Activated T-helper 2 cell treated with anti-CD3 and anti-CD28 coated beads, Interferon-gamma antibody, Interleukin-2, Interleukin-4, amounts not matched to agents 10 μg/mL and 5 μg/mL and 100 μg/mL, durations not matched to agents 14 hours and 24 hours and 36 hours (primary cell): ENCODE data around the gene PDE7B. TPM values are rescaled to one million over a fixed set of nuclear protein-coding genes. Genes with fewer than 3 reads are reported as not detected.

ENCODE experiments used
- DNase-seq: peaks from one replicate; pipeline ENCODE4 v3.0.0; 2021; ENCODE audit warnings: low spot score
- H3K27ac Mint-ChIP-seq: one replicate; pipeline ENCODE4 v1.8.0; 2021; ENCODE audit warnings: mixed read lengths
- H3K27me3 Mint-ChIP-seq: one replicate; pipeline ENCODE4 v1.8.0; 2021; ENCODE audit warnings: low read depth, mixed read lengths
- H3K36me3 Mint-ChIP-seq: one replicate; pipeline ENCODE4 v1.8.0; 2021; ENCODE audit warnings: low read depth, mixed read lengths
- H3K4me1 Mint-ChIP-seq: one replicate; pipeline ENCODE4 v1.8.0; 2021; ENCODE audit warnings: low read depth, mixed read lengths
- H3K4me3 Mint-ChIP-seq: one replicate; pipeline ENCODE4 v1.8.0; 2021; ENCODE audit warnings: low read depth, mild to moderate bottlenecking, moderate library complexity, mixed read lengths
- H3K9me3 Mint-ChIP-seq: one replicate; pipeline ENCODE4 v1.8.0; 2021; ENCODE audit warnings: mixed read lengths
- intact Hi-C: fragments of 100-400 bp; cut with micrococcal nuclease; formaldehyde crosslinking; loops from one replicate; pipeline ENCODE4 v1.15.1; 2023
- total RNA-seq: library from RNA; stranded (reverse); gene quantifications from 2 replicates; pipeline ENCODE4 v1.2.3, GENCODE V29; 2022

PDE7B gene
- total RNA-seq, 1 donor from 2014 or later, result 28.8 TPM

DNA sequence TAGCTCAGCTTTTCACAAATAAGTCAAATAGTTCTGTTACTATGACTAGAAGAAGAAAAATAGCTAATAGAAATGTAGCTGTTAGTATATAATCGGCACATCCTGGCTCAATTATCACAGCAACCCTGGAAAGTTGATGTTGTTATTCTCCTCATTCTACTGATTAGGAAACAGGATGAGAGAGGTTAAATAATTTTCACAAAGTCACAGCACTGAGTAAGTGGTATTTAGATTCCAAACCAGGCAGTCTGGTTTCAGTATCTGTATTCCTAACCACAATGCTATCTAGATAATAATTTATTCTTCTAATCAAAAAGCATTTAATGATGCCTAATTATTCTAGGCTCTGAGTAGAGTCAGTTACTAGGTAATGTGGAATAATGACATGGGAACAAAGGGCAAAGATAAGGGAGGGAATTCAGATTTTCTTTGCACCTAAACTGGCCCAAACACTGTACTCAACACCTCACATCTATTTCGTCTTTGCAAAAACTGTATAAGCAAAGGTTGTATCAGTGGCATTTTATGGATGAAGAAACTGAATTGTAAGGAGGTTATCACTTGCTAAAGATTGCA is 51.3 kb downstream of the PDE7B start:
- intact Hi-C loops, result loop anchor here (2.0 kb wide), 2 partner anchors 22 to 48 kb away; no protein-coding TSS in a partner anchor
- DNase-seq, result no peak
- peaks cover 39% of the 10 kb centered on the region for H3K36me3 Mint-ChIP-seq
- H3K4me3 Mint-ChIP-seq, result no peak overlapping the region
- no peaks in the 10 kb centered on the region for H3K27me3 Mint-ChIP-seq
- H3K27ac Mint-ChIP-seq, result peak overlapping the region; percentile 22
- peaks cover 42% of the 10 kb centered on the region for H3K4me1 Mint-ChIP-seq
- peaks cover 4% of the 10 kb centered on the region for H3K9me3 Mint-ChIP-seq

DNA sequence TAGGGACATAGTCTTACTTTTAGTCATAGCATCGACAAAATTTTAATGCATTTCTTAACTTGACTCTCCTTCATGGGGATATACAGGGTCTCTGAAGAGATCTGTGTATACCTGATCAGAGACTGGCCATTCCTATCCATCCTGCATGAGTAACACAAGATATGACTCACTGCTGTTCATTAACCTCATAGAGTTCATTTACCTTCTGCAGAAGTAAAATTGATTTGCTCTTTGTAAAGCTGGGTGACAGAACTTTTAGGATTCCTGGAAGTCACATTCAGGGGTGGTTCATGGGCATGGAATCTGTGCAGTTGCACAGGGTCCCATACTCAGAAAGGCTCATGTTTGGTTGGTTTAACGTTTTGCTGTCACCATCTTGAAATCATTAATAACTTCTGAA is 53.2 kb downstream of the PDE7B start:
- no peak for DNase-seq
- Mint-ChIP-seq H3K27ac (no peak overlapping the region), H3K27me3 (no peaks in the 10 kb centered on the region), H3K4me1 (peaks cover 47% of the 10 kb centered on the region), H3K9me3 (no peaks in the 10 kb centered on the region), H3K36me3 (peaks cover 41% of the 10 kb centered on the region), H3K4me3 (no peak overlapping the region)
- intact Hi-C loops, result loop anchor here (5.0 kb wide), 1 partner anchor 212 kb away; no protein-coding TSS in a partner anchor

DNA sequence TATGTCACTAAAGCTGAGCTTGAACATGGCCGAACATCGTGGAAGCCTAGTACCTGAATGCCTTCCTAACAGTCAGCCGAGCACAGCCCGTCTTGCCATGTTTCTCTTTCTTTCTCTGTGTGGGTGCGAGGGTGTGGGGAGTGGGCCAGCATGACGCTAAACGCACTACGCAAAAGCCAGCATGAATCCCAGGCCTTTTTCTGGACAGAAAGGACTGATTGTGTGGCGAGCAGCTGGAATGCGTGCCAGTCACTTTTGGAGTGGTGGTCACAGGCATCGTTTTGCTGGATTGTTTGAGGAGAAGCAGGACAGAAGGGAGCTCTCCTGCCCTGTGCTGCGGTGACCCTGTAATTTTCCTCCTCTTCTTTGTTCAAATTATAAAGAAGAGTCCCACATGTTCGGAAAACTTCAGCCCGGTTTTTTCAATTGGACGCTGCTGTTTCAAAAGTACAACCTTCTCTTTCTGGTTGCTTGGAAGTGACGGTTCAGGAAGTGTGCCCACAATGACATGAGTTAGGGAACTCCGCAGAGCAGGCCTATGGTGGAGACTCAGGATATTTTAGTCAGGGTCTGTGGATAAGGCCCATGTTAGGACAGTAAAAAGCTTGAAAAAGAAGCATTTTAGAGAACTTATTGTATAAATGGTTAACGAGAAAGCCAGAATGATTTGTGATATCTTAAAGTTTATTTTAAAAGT is 54.3 kb downstream of the PDE7B start:
- H3K27me3 Mint-ChIP-seq, result no peaks in the 10 kb centered on the region
- intact Hi-C loops, result loop anchor here (5.0 kb wide), 1 partner anchor 213 kb away; no protein-coding TSS in a partner anchor
- H3K4me1 Mint-ChIP-seq, result peaks cover 55% of the 10 kb centered on the region
- no peak overlapping the region for H3K27ac Mint-ChIP-seq
- peaks cover 48% of the 10 kb centered on the region for H3K36me3 Mint-ChIP-seq
- no peaks in the 10 kb centered on the region for H3K9me3 Mint-ChIP-seq
- H3K4me3 Mint-ChIP-seq, result no peak overlapping the region
- no peak for DNase-seq

DNA sequence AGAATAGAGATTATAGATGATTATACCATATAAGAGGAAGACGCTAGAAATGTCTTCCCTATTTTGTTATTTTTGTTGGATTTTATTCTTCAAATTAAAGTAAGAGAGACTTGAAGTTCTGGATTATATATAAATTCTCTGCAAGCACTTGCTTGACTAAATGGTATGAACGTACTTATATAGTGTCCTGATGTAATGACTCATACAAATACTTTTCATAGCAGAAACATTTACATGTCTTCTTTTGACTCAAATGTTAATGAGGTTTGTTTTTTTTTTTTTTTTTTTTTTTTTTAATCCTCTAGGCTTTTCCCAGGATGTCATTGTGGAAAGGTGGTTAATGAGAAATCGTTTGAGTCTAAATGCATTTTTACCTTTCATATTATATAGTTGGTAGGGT is 55.0 kb downstream of the PDE7B start:
- H3K27ac Mint-ChIP-seq, result no peak overlapping the region
- no peaks in the 10 kb centered on the region for H3K9me3 Mint-ChIP-seq
- H3K36me3 Mint-ChIP-seq, result peaks cover 52% of the 10 kb centered on the region
- no peak for DNase-seq
- intact Hi-C loops, result loop anchor here (5.0 kb wide), 1 partner anchor 214 kb away; no protein-coding TSS in a partner anchor
- no peaks in the 10 kb centered on the region for H3K27me3 Mint-ChIP-seq
- no peak overlapping the region for H3K4me3 Mint-ChIP-seq
- peaks cover 55% of the 10 kb centered on the region for H3K4me1 Mint-ChIP-seq

DNA sequence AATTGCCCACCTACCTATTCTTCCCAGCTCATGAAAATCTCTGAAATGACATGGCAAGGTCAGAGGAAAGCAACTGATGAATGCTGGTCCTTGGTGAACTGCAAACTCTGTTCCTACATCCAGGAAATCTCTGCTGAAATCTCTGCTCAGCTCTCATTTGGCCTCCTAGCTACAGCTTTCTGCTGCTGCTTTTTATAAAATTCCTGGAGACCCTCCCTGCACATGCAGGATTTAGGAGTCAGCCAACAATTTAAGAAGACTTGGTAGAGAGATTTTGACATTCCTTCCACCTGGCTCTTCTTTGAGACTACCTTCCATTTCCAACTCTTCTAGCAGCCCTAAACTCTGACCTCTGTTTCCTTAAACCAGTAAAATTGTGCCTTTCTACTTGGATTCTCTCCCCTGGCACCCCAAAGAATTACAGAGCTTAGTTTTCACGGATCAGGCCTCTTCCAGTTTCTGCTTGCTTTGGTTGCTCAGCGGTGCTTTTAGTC is 55.5 kb downstream of the PDE7B start:
- intact Hi-C loops, result loop anchor here (5.0 kb wide), 1 partner anchor 215 kb away; no protein-coding TSS in a partner anchor
- Mint-ChIP-seq H3K9me3 (no peaks in the 10 kb centered on the region), H3K27me3 (no peaks in the 10 kb centered on the region), H3K4me3 (no peak overlapping the region), H3K4me1 (peaks cover 51% of the 10 kb centered on the region), H3K27ac (no peak overlapping the region), H3K36me3 (peaks cover 48% of the 10 kb centered on the region)
- no peak for DNase-seq

DNA sequence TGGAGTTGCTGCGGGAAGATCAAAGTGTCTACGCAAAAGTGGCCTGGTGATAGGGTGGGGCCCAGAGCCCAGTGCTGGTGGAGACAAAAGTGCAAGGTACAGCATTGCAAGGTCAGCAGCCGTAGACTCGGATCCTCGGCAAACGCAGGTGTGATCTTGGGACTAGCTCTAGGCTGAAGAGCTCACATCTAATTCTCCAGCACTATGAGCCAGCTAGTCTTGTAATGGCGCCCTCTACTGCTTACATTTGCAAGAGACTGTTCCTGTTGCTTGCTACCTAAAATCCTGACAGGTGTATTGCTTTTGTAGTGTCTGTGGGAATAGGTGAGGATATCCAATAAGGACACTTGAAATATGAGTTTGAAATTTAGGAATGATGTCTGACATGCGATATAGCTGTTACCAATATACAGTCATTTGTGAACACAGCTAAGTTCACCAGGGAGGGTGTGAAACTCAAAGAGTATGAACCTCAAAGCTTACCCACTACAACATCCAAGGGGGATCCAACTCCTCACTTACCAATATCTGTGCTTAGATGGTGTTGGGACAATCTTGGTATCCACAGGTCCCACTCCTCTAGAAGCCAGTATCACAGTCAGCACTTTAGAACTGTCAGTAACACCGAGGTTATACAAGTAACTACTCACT is 58.4 kb downstream of the PDE7B start:
- peaks cover 47% of the 10 kb centered on the region for H3K4me1 Mint-ChIP-seq
- H3K36me3 Mint-ChIP-seq, result peaks cover 55% of the 10 kb centered on the region
- no peak overlapping the region for H3K4me3 Mint-ChIP-seq
- H3K27me3 Mint-ChIP-seq, result no peaks in the 10 kb centered on the region
- DNase-seq, result peak; percentile 51
- H3K27ac Mint-ChIP-seq, result no peak overlapping the region
- H3K9me3 Mint-ChIP-seq, result peaks cover 5% of the 10 kb centered on the region
- intact Hi-C loops, result loop anchor here (2.0 to 10.0 kb wide), 4 partner anchors 218 to 403 kb away; no protein-coding TSS in a partner anchor

DNA sequence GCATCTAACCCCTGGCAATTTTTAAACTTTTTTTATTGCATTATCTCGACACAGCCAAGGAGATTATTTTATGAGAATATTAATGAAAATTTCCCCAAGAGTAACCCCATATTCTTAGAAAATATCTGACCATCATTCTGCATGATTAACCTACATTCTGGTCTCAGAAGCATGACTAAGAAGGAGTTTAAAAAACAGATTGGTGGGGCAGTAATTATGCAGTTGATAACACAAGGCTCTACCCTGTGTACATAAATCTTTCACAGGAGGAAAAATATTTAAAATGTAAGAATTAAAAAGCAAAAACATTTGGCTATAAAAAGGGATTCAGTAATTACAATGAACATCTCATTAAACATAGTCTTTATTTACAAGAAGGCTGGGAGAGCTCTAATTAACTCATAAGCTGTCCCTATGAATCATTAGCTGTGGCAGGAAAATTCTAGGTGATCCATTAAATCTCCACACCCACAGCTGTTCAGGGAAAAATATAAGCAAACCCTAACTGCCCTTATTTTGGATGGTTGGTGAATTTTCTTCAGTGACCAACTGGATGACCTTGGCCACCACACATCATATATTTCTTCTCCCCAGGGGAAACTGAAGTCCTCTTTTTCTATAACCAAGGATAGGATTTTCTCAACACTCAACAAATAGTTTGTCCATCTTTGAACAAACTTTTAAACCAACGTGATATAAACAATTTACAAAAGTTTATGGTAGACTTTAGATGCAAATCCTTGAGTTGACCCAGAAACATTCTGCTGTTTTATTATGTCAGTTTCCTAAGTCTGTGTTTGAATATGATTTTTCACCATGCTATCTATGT is 59.5 kb downstream of the PDE7B start:
- intact Hi-C loops, result loop anchor here (2.0 to 10.0 kb wide), 3 partner anchors 234 to 404 kb away; no protein-coding TSS in a partner anchor
- Mint-ChIP-seq H3K27me3 (no peaks in the 10 kb centered on the region), H3K4me1 (peaks cover 50% of the 10 kb centered on the region)

DNA sequence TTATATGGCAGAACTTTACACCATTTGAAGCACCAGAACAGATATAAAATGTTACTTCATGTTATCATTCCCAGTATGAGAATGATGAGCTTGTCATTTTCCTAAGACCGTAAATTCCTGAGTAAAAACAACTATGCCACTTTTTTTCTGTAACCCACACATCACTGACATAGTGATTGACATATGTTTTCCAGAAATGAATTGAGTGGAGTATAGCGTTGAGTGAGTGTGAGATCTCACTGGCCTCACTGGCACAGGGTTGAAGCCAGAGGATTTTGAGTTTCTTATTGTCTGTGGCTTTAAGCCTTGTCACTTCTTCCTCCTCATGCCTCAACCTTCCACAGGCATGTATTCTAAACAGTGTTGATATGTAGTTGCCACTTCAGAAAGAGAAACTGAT is 62.3 kb downstream of the PDE7B start:
- H3K4me1 Mint-ChIP-seq, result peaks cover 54% of the 10 kb centered on the region
- intact Hi-C loops, result loop anchor here (1.0 to 10.0 kb wide), 3 partner anchors 9 to 406 kb away; no protein-coding TSS in a partner anchor
- peaks cover 61% of the 10 kb centered on the region for H3K36me3 Mint-ChIP-seq
- H3K4me3 Mint-ChIP-seq, result no peak overlapping the region
- H3K9me3 Mint-ChIP-seq, result peaks cover 5% of the 10 kb centered on the region
- DNase-seq, result no peak
- H3K27me3 Mint-ChIP-seq, result no peaks in the 10 kb centered on the region
- H3K27ac Mint-ChIP-seq, result no peak overlapping the region

More for the DNA sequence above, 59.5 kb downstream of the PDE7B start:
- H3K36me3 Mint-ChIP-seq, result peaks cover 64% of the 10 kb centered on the region
- DNase-seq, result no peak
- peaks cover 5% of the 10 kb centered on the region for H3K9me3 Mint-ChIP-seq
- no peak overlapping the region for H3K4me3 Mint-ChIP-seq
- no peak overlapping the region for H3K27ac Mint-ChIP-seq

DNA sequence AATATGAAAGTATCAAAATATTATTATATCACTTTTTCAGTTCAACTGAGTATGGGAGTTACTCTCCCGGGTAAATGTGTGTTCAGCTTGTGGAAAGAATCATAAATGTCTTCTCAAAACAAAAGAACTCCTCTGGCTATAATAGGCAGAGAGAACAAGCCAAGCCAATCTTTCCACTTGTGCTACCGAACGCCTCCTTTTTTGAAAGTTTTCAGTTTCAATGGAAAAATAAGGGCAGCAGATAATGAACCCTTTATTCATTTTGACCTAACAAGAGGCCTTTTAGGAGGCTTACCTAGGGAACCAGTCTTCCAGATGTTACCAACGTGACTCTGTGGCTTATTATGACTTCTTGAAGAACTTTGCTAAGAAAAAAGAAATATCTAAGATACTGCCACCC is 67.5 kb downstream of the PDE7B start:
- intact Hi-C loops, result loop anchor here (1.0 to 10.0 kb wide), 4 partner anchors 67 to 382 kb away; partner anchors contain the start of gene PDE7B
- peaks cover 48% of the 10 kb centered on the region for H3K4me1 Mint-ChIP-seq
- DNase-seq, result no peak
- H3K36me3 Mint-ChIP-seq, result peaks cover 54% of the 10 kb centered on the region
- peak overlapping the region; percentile 51 for H3K27ac Mint-ChIP-seq
- no peak overlapping the region for H3K4me3 Mint-ChIP-seq
- no peaks in the 10 kb centered on the region for H3K9me3 Mint-ChIP-seq
- H3K27me3 Mint-ChIP-seq, result no peaks in the 10 kb centered on the region

DNA sequence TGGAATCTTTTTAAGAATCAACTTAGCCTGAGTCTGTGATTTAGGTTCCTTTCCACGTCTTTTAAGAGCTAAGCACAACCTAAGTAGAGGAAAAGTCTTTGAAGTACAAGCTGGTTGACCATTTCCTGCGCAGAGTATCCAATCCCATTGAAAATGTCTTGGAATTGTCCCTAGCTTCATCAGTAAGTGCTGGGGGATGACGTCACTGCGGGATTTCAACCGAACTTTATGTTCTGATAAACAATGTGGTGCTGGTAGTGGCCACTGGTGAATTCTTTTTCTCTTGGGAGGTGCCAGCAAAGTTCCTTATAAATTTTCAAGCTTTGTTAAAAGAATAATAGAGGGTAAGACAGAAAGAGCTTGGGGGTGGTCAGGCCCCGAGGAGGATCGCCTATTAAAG is 69.2 kb downstream of the PDE7B start:
- H3K4me1 Mint-ChIP-seq, result peaks cover 45% of the 10 kb centered on the region
- no peak for DNase-seq
- H3K27me3 Mint-ChIP-seq, result no peaks in the 10 kb centered on the region
- H3K36me3 Mint-ChIP-seq, result peaks cover 60% of the 10 kb centered on the region
- no peaks in the 10 kb centered on the region for H3K9me3 Mint-ChIP-seq
- no peak overlapping the region for H3K4me3 Mint-ChIP-seq
- intact Hi-C loops, result loop anchor here (5.0 kb wide), 3 partner anchors 38 to 252 kb away; no protein-coding TSS in a partner anchor
- H3K27ac Mint-ChIP-seq, result peak overlapping the region; percentile 75

DNA sequence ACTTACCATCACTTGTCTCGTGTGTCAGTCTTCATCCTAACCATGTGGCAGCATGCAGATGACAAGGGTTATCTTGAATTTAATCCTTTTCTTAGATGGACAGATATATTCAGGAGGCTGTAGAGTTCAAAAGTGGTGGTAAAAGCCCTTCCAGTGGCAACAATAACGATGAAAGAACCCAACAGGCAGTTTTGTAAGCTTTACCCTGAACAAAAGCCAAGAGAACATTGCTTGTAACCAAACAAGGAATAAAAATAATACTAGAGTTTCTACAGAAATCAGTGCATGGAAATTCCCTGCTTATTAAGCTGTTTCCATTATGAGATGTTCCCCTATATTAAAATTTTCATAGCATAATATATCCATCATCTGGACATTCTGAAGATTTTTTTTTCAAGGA is 69.7 kb downstream of the PDE7B start:
- no peak overlapping the region for H3K27ac Mint-ChIP-seq

DNA sequence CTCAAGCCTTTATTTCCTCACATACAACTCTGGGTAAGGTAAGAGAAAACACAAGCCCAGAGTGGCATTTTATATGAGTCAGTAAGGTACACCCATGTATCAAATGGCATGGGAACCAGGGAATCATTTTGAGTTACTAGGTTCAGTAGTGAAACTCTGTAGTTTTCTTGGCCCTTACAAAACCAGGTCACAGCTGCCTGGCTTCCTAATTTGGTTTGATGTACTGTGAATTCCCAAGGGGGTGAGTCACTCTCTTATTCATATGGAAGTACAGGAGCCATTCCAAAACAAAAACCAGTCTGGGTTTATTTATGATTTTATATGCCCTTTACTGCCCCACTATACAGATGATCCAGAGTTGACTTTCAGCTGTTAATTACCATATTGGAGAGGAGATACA is 70.7 kb downstream of the PDE7B start:
- DNase-seq, result no peak
- Mint-ChIP-seq H3K36me3 (peaks cover 68% of the 10 kb centered on the region), H3K27ac (peak overlapping the region; percentile 80), H3K4me1 (peaks cover 43% of the 10 kb centered on the region), H3K27me3 (no peaks in the 10 kb centered on the region), H3K9me3 (peaks cover 2% of the 10 kb centered on the region), H3K4me3 (peak overlapping the region; percentile 30)
- intact Hi-C loops, result loop anchor here (1.0 to 5.0 kb wide), 4 partner anchors 9 to 250 kb away; no protein-coding TSS in a partner anchor

More for the DNA sequence above, 69.7 kb downstream of the PDE7B start:
- H3K4me1 Mint-ChIP-seq, result peaks cover 41% of the 10 kb centered on the region
- no peaks in the 10 kb centered on the region for H3K27me3 Mint-ChIP-seq
- H3K9me3 Mint-ChIP-seq, result no peaks in the 10 kb centered on the region
- no peak overlapping the region for H3K4me3 Mint-ChIP-seq
- intact Hi-C loops, result loop anchor here (5.0 kb wide), 3 partner anchors 39 to 251 kb away; no protein-coding TSS in a partner anchor
- H3K36me3 Mint-ChIP-seq, result peaks cover 58% of the 10 kb centered on the region
- DNase-seq, result no peak
